Neutrophil (primary cell): ENCODE results near the gene KCNQ5.

Source experiments
- H3K27ac ChIP-seq: fragments of 200-600 bp; sonication (generic); 2 replicates; pipeline ENCODE4 v1.5.1; 2016; ENCODE audit warnings: mild to moderate bottlenecking, moderate library complexity
- H3K27me3 ChIP-seq: fragments of 200-600 bp; sonication (generic); 2 replicates; pipeline ENCODE4 v1.6.0; 2016; ENCODE audit warnings: mild to moderate bottlenecking
- H3K36me3 ChIP-seq: fragments of 200-600 bp; sonication (generic); 2 replicates; pipeline ENCODE4 v1.5.1; 2017
- H3K4me1 ChIP-seq, 2 experiments: fragments of 200-600 bp in 1 of 2; sonication (generic) in 1 of 2; 1 replicate in 1 of 2; 2 replicates in 1 of 2; pipeline versions ENCODE4 v1.5.1 to v1.6.1; 2013 to 2016; ENCODE audit warnings: low read depth in 1 of 2, low read length in 1 of 2, mild to moderate bottlenecking in 1 of 2, moderate library complexity in 1 of 2; ENCODE audit not compliant: control insufficient read depth in 1 of 2, insufficient read depth in 1 of 2
- H3K4me3 ChIP-seq, 2 experiments: fragments of 200-600 bp in 1 of 2; sonication (generic) in 1 of 2; 1 replicate in 1 of 2; 2 replicates in 1 of 2; pipeline ENCODE4 v1.5.1; 2013 to 2016; ENCODE audit warnings: low read depth in 1 of 2, low read length in 1 of 2, mild to moderate bottlenecking in 1 of 2, moderate library complexity in 1 of 2
- H3K9me3 ChIP-seq: fragments of 200-600 bp; sonication (generic); 2 replicates; pipeline ENCODE4 v1.5.1; 2016
- CTCF ChIP-seq: fragments of 200-600 bp; sonication (generic); IDR thresholded peaks from 2 replicates; pipeline ENCODE4 v1.5.1; 2016; ENCODE audit warnings: antibody characterized with exemption

The KCNQ5 gene

DNA sequence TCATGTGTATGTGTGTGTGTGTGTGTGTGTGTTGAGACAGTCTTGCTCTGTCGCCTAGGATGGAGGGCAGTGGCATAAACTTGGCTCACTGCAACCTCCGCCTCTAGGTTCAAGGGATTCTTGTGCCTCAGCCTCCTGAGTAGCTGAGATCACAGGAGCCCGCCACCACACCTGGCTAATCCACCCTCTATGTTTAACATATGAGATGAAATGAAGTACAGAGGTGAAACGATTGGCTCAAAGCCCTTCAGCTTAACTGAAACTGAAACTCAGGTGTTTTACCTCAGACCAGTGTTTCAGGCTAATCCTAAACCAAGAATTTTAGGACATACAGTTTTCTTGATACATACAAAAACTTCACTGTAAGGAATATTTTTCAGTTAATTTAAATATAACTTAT is 167.3 kb downstream of the KCNQ5 start:
- Histone ChIP-seq H3K4me3 (no peak overlapping the region), H3K36me3 (no peaks in the 10 kb centered on the region), H3K4me1 (no peaks in the 10 kb centered on the region), H3K27me3 (no peaks in the 10 kb centered on the region), H3K9me3 (no peaks in the 10 kb centered on the region), H3K27ac (no peak overlapping the region)
- TF ChIP-seq CTCF: no peak

GRCh38 chr6:72792692-72793091 is 170.8 kb downstream of the KCNQ5 start:
- no peak overlapping the region for H3K27ac ChIP-seq
- TF ChIP-seq CTCF: no peak
- H3K9me3 ChIP-seq: no peaks in the 10 kb centered on the region
- H3K27me3 ChIP-seq: no peaks in the 10 kb centered on the region
- no peaks in the 10 kb centered on the region for H3K4me1 ChIP-seq
- H3K36me3 ChIP-seq: no peaks in the 10 kb centered on the region
- no peak overlapping the region for H3K4me3 ChIP-seq

DNA sequence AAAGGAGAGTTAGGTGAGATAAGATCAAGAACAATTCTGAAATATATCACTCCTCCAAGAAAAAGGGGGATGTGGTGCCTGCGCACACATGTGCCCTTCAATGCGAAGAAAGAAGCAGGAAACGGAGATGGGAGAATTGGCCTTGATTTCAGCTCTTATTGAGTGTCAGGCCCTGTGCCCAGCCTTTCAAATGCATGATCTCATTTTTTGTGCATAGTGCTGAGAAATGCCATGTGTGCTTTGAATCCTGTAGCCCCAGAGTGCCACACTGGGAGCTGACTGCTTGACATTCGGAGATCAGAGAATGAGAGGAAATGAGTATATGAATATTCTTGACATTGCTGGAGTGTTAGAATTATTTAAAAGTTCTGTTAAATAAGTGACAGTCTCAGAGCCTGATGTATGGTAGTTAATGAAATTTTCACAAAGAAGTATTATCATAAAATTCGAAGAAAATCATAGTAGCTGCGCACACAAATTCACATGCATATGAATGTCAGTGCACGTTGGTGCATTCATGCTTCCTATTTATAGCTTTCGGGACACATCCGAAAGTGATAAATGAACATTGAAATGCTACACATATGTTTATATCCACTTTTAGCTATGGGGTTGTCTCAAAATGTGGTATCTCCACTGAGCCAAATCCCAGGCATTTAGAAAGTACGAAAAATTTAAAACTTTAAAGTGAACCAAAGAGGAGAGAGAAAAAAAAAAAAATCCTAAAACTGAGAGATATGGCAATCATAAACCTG is 172.0 kb downstream of the KCNQ5 start:
- Histone ChIP-seq H3K4me1 (no peaks in the 10 kb centered on the region), H3K27me3 (no peaks in the 10 kb centered on the region), H3K27ac (no peak overlapping the region), H3K9me3 (no peaks in the 10 kb centered on the region), H3K4me3 (no peak overlapping the region), H3K36me3 (no peaks in the 10 kb centered on the region)
- no peak for TF ChIP-seq CTCF

DNA sequence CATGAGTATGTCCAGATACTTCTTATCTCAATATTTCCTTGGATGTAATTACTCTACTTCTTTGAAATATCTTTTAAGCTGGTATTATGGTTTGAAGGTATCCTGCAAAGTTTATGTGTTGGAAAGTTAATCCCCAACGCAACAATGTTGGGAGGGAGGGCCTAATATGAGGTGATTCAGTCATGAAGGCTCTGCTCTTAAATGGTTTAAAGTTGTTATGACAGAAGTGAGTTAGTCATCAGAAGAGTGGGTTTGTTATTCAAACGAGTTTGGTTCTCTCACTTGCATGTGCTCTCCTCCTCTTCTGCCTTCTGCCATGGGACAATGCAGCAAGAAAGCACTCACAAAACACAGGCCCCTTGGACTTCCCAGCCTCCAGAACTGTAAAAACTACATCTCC is 176.3 kb downstream of the KCNQ5 start:
- H3K9me3 ChIP-seq: no peaks in the 10 kb centered on the region
- H3K27me3 ChIP-seq: no peaks in the 10 kb centered on the region
- no peak overlapping the region for H3K27ac ChIP-seq
- no peak overlapping the region for H3K4me3 ChIP-seq
- no peaks in the 10 kb centered on the region for H3K4me1 ChIP-seq
- no peak for TF ChIP-seq CTCF
- no peaks in the 10 kb centered on the region for H3K36me3 ChIP-seq

DNA sequence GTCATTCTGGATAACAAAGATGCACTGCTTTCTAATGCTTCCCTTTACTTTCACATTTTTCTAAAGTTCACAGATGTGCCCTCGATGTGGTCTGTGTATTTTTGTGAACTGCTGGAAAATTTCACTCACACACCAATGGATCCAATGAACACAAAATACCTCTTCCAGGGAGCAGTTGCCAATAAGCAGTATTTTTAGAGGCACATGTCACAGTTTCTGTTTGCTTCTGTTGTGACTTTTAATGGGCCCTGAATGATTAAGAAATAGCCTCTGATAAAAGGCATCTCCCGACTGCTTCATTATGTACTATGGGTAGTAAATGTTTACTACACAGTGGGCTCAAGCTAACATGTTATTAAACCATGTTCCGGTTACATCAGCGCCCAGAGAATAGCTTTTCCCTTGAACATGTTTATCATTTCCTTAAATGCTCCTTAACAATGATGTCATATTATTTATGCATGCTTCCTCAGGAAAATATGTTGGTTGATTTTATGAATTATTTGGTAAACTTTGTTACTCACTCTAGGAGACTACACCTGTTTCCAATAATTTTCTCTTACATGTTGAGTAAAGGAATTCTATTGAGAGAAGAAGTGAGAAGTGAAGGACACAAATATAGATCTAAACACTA is 188.0 kb downstream of the KCNQ5 start:
- Histone ChIP-seq H3K4me1 (peaks cover 15 to 21% of the 10 kb centered on the region in 2 experiments), H3K4me3 (no peak overlapping the region), H3K27me3 (no peaks in the 10 kb centered on the region), H3K27ac (no peak overlapping the region), H3K9me3 (no peaks in the 10 kb centered on the region), H3K36me3 (no peaks in the 10 kb centered on the region)
- no peak for TF ChIP-seq CTCF
